GM15510 (cell line): Measurements from ENCODE around the gene DNMT3A.

Experiments used
- POLR2A ChIP-seq: IDR thresholded peaks from 3 replicates; pipeline ENCODE4 v1.6.1; 2011; ENCODE audit warnings: borderline replicate concordance; ENCODE audit not compliant: insufficient read length; ENCODE audit errors: extremely low read depth

DNMT3A gene

DNA sequence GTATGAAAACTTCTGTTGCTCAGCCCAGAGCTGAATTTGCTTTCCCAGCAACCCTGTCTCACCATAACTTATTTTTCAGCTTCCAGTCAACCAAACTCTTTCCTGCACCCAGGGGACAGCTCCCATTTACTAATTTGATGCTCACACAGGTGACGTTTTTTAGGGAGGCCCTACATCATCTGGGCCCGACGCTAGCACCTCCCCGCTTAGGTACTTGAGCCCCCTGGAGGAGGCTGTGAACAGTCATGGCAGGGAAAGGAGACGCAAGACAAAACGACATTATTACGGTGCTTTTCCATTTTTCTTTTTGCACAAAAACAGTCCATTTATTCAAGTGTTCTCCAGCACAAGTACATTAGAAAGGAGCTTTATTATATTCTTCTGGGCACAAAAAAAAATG lies 114.1 kb downstream of the DNMT3A start:
- no peak for TF ChIP-seq POLR2A

DNA sequence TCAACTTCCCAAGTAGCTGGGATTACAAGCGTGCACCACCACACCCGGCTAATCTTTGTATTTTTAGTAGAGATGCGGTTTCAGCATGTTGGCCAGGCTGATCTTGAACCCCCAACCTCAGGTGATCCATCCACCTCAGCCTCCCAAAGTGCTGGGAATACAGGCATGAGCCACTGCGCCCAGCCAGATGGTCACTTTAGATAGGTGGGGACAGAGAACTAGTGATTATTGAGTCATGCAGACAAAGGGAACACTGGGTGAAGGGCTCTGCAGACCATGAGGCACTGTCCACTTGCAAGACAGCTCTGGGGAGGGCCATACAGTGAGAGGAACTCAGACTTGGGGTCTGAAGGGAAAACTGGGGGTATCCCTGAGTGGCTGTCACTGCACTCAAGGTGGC lies 114.9 kb downstream of the DNMT3A start:
- no peak for TF ChIP-seq POLR2A

DNA sequence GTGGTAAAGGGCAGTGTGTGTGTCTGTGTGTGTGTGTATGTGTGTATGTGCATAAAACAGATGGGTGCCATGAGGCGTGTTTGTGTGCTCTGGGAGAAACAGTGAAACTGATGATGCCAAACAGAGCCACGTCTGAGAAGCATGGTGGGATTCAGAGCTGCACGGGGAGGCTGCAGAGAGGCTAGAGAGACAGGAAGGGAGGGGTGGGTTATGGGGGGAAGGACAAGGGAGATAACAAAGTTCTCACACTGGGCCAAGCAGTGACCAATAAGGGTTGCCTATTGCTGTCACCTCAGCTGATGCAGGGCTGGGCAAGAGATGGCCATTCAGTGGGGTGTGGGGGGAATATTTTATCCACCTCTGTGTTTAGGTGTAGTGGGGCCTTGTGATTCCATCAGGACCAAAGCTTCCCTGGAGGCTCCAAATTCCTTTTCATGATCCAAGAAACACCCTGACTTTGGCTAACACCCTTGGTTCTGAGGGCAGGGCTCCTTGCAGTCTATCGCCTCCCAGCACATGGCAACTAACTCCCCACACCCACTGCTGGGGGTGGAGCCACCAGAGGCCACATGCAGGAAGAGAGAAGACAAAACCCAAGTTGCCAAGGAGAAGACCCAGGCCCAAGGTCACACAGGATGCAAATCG lies 119.1 kb downstream of the DNMT3A start:
- TF ChIP-seq POLR2A: no peak

DNA sequence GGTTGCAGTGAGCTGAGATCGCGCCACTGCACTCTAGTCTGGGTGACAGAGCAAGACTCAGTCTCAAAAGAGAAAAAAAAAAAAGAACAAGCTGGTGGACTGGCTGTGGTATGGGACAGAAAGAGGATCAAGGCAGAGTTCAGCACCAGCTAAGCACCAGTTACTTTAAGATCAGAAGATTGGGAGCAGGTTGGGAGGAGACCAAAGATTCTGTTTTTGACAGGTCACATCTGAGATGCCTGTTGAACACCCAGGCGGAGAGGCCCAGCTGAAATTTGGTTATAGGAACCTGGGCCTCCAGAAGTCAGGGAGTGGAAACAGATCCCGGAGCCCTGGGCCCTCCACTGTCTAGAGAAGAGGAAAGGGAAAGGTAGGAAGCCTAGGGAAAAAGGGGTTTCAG lies 120.1 kb downstream of the DNMT3A start:
- TF ChIP-seq POLR2A: no peak

DNA sequence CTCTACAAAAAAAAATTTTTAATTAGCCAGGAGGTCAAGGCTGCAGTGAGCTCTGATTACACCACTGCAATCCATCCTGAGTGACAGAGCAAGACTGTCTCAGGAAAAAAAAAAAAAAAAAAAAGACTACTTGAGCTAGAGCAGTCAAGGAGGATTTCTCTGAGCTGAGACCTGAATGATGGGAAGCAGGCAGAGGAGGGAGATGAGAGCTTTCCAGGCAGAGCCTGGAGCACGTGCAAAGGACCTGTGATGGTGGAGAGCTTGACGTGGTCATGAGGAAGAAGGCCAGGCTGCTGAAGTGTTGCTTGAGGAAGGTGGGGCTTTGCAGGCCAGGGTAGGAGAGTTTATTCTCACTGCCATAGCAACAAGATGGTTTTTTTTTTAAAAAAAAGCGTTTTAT lies 121.4 kb downstream of the DNMT3A start:
- no peak for TF ChIP-seq POLR2A

DNA sequence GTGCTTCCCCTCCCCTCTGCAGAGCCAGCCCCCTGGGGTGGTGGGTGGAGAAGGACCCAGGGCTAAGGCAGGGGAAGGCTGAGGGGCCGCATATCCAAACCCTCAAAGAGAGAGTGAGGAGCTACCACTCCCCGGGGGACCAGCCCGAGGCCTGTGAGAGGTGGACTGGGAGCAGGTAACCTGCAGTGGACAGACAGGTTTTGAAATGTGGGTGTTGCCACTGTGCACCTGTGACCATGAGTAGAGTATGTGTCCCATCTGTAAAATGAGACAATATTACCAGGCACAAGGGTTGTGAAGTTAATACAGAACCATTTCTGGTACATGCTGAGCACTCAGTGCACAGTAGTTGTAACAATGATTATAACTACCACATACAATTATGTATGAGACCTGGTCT lies 122.1 kb downstream of the DNMT3A start:
- TF ChIP-seq POLR2A: no peak

DNA sequence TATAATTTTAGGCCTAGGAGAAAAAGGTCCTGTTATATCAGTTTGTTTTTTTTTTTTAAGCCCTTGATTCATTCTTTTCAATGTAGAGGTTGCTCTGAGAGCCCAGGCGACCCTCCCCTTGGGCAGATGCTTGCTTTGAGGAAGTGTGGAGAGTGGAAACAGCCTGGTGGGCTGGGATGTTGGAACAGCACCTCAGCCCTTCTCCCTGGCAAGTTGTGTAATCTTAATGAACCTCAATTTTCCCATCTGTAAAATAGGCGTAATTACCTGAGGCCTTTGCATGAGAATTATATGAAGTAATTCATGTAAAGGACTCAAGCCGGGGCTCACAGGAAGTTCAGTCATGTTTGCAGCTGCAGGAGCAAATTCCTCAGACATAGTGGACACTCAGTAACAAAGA lies 123.6 kb downstream of the DNMT3A start:
- TF ChIP-seq POLR2A: no peak

DNA sequence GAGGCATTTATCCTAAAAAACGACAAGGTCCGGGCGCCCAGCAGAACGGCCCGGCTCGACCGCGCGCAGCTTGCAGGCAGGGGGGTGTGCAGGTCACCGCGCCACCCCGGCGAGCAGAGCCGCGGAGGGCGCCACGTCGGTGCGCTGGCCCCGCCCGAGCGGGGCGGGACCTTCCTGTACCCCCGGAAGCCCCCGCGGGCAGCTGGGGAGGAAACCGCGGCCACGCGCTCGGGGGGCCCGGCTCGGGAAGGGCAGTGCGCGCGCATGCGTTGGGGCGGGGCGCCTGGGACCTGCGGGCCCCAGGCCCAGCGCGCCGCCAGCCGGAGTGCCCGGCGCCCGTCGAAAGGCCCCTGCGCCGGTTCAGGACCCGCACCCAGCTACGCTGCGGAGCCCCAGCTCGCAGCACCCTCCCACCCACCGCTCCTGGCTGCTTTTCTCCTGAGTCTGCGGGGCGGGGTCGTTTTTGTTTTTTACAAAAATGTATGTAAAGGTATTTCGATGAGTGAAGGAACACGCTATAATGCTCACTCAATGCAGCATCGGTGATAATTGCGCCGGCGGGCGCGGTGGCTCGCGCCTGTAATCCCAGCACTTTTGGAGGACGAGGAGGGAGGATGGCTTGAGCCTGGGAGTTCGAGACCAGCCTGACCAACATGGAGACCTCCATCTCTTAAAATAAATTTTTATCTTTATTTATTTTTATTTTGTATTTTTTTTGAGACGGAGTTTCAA lies 125.6 kb downstream of the DNMT3A start:
- peak; percentile 82 for TF ChIP-seq POLR2A

DNA sequence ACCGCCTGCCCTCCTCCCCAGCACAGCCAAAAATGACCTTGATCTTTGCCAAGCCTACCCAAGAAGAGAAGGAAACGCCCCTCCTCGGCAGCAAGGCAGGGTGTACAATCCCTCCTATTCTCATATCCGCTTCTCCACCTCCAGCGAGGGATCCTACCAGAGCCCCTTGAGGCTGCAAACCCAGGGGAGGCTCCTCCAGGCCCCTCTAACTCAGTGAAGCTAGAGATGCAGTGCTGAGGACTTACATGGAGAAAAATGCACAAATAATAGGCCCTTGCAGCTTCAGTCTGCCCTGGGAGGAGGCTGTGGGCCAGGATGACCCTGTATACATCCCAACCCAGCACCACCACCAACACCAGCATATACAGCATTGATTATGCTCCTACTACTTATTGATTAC lies 126.5 kb downstream of the DNMT3A start:
- no peak for TF ChIP-seq POLR2A

DNA sequence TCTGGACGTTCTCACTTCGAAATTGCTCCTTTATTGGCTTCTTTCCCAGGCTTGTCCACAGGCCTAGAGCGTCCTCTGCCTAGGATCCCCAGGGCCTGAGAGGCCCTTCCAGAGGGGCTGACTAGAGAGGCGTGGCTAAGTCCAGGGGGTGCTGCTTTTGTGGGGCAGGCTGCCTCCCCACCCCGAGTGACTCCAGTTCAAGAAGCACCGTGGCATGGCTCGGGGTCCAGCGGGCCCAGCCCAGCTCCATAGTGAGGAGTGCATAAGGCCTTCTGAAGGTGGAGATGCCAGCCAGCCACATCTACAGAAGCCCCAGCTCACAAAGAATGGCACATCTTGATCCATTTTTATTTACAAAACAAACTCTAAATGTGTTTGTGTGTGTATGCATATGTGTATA lies 128.5 kb downstream of the DNMT3A start:
- TF ChIP-seq POLR2A: no peak

DNA sequence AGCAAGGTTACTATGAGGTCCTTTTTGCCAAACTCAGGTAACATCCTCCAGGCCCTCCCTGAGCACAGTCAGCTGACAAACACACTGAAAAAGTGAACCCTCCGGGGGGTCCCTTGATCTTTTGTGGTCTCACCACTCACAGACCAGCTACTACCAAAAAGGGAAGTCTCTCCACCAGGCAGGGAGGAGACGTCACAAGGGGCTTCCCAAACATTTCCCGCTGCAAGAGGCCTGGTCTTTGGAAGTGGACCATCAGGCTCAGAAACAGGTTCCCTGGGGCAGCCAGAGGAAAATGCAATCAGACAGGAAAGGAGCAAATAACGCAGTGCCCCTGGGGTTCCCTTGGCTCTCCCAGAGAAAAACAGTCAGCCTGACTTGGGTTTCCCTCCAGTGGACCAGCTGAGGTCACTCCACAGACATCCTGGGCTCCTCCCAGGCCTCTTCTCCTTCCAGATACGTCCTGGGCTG lies 134.6 kb downstream of the DNMT3A start:
- no peak for TF ChIP-seq POLR2A

DNA sequence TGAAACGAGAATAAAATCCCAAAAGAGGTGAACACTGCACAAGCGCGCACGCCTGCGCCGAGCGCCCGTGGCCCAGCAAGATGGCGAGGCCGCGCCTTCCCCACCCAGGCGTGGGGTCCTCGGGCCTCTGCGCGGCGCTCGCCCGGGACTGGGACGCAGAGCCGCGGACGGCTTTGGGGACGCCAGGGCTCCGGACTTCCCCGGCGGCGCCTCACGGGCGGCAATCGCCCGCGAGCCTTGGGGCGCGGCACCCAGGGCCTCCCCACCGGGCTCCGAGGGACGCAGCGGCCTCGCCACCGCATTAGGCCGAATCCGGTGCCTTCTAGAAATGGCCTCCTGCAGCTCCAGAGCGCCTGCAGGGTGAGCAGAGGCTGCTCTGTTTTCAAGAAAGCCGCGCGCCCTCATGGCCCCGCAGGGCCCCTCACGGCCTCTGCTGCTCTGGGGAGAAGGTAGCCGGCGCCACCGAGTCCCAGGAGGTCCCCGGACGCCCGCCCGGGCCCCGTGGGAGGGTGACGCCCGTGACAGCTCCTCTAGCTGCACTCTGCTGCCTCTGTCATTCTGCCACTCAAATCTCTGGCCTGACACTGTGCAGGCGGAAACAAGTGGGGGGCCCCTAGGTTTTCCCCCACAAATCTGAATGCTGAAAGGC lies 137.4 kb downstream of the DNMT3A start:
- peak; percentile 21 for TF ChIP-seq POLR2A

DNA sequence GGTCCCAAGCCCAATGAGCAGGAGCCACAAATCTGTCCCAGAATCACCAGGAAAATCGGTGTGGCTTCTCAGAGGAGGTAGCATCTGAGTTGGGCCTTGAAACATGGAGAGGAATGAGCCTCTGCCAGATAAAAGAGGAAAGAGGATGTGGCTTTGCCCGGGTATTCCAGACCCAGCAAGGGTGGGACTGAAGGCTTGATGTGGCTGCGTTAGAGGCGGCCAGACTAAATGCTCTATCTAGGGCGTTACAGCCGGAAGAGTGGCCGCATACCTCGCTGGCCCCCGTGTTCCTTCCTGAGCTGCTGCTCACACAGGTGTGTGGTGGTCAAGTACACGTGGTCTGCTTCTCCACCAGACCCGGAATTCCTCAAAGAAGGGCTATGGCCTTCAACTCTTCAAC lies 139.4 kb downstream of the DNMT3A start:
- no peak for TF ChIP-seq POLR2A

DNA sequence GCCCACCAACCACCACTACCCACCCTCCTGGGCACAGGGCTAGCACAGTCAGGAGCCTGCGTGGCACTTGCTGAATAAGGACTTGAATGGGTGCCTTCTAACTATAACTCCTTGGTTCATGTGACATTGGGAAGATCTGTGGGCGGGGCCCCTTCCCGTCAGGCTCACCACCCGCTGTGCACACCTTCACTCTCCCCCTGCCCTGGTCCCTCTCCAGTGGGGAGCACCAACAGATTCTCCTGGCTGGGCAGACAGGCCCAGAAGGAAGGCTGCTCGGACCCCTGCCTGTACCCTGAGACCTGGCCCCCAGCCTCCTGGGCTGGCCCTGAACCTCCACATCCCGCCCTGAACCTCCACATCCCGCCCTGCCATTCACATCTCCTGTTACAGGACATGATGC lies 139.9 kb downstream of the DNMT3A start:
- no peak for TF ChIP-seq POLR2A

DNA sequence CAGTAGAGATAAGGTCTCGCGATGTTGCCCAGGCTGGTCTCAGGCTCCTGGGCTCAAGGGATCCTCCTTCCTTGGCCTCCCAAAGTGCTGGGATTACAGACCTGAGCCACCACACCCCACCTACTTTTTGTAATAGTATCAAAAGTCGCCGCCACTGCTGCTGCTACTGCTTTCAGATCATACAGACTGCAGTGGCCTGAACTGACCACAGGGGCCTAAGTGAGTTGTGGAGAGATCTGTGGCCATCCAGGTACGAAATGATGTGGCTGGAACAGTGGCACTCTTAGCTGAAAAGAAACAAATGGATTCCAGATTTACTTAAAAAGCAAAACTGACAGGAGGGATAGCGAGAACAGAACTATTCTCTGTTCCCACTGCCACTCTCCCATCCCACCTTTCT lies 140.5 kb downstream of the DNMT3A start:
- TF ChIP-seq POLR2A: no peak

DNA sequence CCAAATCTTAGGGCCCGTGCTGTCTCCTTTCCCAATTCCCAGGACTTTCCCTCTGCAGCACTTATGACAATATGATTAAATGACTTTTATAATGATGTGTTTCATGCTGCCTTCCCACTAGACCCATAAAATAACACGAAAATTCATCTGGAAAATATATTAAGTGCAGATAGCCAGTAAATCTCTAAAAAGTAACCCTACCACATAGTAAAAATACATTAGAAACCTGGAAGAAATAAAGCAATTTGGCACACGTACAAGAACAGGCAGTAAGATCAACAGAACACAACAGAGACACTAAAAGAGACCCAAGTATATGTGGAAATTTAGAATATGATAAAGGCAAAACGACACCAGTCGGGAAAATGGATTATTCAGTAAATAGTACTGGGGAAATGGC lies 143.1 kb downstream of the DNMT3A start:
- TF ChIP-seq POLR2A: no peak
